Measurements from ENCODE around the gene SELL. TPM values are rescaled to one million over a fixed set of nuclear protein-coding genes. Genes with fewer than 3 reads are reported as not detected.

SELL gene
- total RNA-seq, 2 donors from 2014 or later: 5.5 to 11.6 TPM

Other genes starting within 250 kb of the SELL start
- gene SLC19A2, start 225.7 kb downstream of the SELL start, total RNA-seq: 10 to 100 TPM; 22.1 to 40.6 TPM
- 1 to 10 TPM in 1 of 2 donors, under 1 TPM in 1; 1.00 to 2.5 TPM for gene F5, start 125.1 kb downstream of the SELL start, total RNA-seq
- 10 to 100 TPM; 14.2 to 23.8 TPM for gene SELP, start 81.5 kb downstream of the SELL start, total RNA-seq
- gene SELE, start 22.5 kb upstream of the SELL start, total RNA-seq: 1 to 10 TPM; 1.1 TPM
- gene METTL18, start 83.3 kb upstream of the SELL start, total RNA-seq: 1 to 10 TPM; 5.0 to 6.7 TPM
- 1 to 10 TPM; 8.0 to 8.4 TPM for gene SCYL3, start 182.3 kb upstream of the SELL start, total RNA-seq